Parathyroid adenoma (tissue), 2 donors: ENCODE data around the gene RNF220.

Source experiments
- H2AFZ ChIP-seq: fragments of 300-600 bp; sonication (generic); one replicate; pipeline ENCODE4 v1.7.0; 2017; ENCODE audit warnings: antibody characterized with exemption, mild to moderate bottlenecking
- H3K27ac ChIP-seq: fragments of 300-600 bp; sonication (generic); one replicate; pipeline ENCODE4 v1.7.0; 2017
- H3K27me3 ChIP-seq: fragments of 300-600 bp; sonication (generic); one replicate; pipeline ENCODE4 v1.7.0; 2017; ENCODE audit warnings: low read length; ENCODE audit not compliant: control insufficient read depth, insufficient read depth
- H3K36me3 ChIP-seq: fragments of 300-600 bp; sonication (generic); one replicate; pipeline ENCODE4 v1.7.0; 2017; ENCODE audit warnings: low read length; ENCODE audit not compliant: control insufficient read depth, insufficient read depth
- H3K4me1 ChIP-seq: fragments of 300-600 bp; sonication (generic); one replicate; pipeline ENCODE4 v1.7.0; 2017; ENCODE audit warnings: control low read depth
- H3K4me2 ChIP-seq: fragments of 300-600 bp; sonication (generic); one replicate; pipeline ENCODE4 v1.7.0; 2017; ENCODE audit warnings: low read length
- H3K4me3 ChIP-seq: fragments of 300-600 bp; sonication (generic); one replicate; pipeline ENCODE4 v1.7.0; 2017; ENCODE audit warnings: low read depth, low read length
- H3K79me2 ChIP-seq: fragments of 300-600 bp; sonication (generic); one replicate; pipeline ENCODE4 v1.7.0; 2017; ENCODE audit warnings: control low read depth
- H3K9ac ChIP-seq: fragments of 300-600 bp; sonication (generic); one replicate; pipeline ENCODE4 v1.7.0; 2017; ENCODE audit warnings: mild to moderate bottlenecking
- H3K9me3 ChIP-seq: fragments of 300-600 bp; sonication (generic); one replicate; pipeline ENCODE4 v1.7.0; 2017; ENCODE audit warnings: low read length; ENCODE audit not compliant: control insufficient read depth
- CTCF ChIP-seq: fragments of 300-600 bp; sonication (generic); IDR thresholded peaks from one replicate; pipeline ENCODE4 v1.7.0; 2017; ENCODE audit warnings: antibody characterized with exemption, mild to moderate bottlenecking
- donor health status: primary hyperparathyroidism.

RNF220 gene

DNA sequence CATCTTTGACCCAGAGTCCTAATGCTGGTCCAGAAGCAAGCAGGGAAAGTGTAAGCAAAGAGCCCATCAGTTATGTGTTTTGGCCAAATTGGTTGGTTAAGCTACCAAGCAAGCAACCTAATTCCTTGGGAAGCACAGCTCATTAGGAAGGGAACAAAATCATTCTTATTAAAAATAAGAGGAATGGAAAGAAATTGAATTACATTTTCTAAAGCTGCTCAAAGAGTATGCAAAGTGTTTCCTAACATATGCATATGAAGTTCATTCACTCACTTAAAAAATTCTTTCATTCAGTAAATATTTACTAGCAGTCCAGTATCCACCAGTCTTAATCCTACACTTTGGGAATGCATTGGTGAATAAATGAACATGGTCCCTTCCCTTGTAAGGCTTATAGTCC lies 71.8 kb downstream of the RNF220 start:
- no peak overlapping the region for H3K4me2 ChIP-seq
- no peak overlapping the region for H3K4me3 ChIP-seq
- H2AFZ ChIP-seq: no peak overlapping the region
- no peak overlapping the region for H3K27ac ChIP-seq
- no peak for TF ChIP-seq CTCF
- no peak overlapping the region for H3K9ac ChIP-seq
- no peaks in the 10 kb centered on the region for H3K36me3 ChIP-seq
- no peaks in the 10 kb centered on the region for H3K27me3 ChIP-seq
- no peaks in the 10 kb centered on the region for H3K9me3 ChIP-seq
- H3K4me1 ChIP-seq: no peaks in the 10 kb centered on the region
- H3K79me2 ChIP-seq: no peaks in the 10 kb centered on the region

GRCh38 chr1:44481701-44482100 lies 76.6 kb downstream of the RNF220 start:
- H2AFZ ChIP-seq: no peak overlapping the region
- no peaks in the 10 kb centered on the region for H3K4me1 ChIP-seq
- no peak overlapping the region for H3K9ac ChIP-seq
- no peaks in the 10 kb centered on the region for H3K79me2 ChIP-seq
- H3K36me3 ChIP-seq: no peaks in the 10 kb centered on the region
- no peak for TF ChIP-seq CTCF
- no peak overlapping the region for H3K27ac ChIP-seq
- H3K27me3 ChIP-seq: no peaks in the 10 kb centered on the region
- no peaks in the 10 kb centered on the region for H3K9me3 ChIP-seq
- H3K4me3 ChIP-seq: no peak overlapping the region
- H3K4me2 ChIP-seq: no peak overlapping the region

DNA sequence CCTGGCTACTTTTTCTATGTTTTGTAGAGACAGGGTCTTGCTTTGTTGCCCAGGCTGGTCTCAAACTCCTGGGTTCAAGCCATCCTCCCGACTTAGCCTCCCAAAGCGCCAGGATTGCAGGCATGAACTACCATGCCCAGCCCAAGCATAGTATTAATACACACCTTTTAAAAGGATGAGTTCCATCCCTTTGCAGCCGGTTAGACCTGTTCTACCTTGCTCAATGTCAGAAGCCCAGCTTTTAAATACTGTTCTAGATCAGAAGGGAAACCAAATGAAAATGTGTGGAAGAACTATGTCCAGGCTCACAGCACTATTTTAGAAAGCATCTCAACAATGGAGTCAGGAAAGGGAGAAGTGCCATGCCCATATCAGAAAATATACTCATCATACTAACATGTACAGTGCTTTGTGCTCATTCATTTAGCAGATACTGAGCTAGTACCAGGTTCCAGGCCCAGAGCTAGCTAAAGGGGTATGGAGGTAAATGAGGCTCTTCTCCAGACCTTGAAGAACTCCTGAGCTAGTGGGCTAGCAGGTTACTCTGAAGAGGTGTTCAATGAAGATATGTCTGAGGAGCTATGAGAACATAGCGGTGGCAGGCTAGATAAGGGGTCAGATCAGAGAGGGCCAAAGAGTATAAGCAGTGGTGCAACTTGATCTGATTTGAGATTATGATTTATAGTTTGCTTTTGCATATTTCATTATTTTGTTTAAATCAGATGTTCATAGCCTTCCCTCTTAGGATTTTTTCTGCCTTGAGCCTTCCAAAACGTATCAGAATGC lies 78.2 kb downstream of the RNF220 start:
- Histone ChIP-seq H3K4me3 (no peak overlapping the region), H3K4me1 (no peaks in the 10 kb centered on the region), H3K9ac (no peak overlapping the region), H3K9me3 (no peaks in the 10 kb centered on the region), H3K79me2 (no peaks in the 10 kb centered on the region), H3K36me3 (no peaks in the 10 kb centered on the region), H3K4me2 (no peak overlapping the region), H3K27ac (no peak overlapping the region), H3K27me3 (no peaks in the 10 kb centered on the region), H2AFZ (no peak overlapping the region)
- no peak for TF ChIP-seq CTCF

- Histone ChIP-seq H3K79me2 (no peaks in the 10 kb centered on the region), H3K36me3 (no peaks in the 10 kb centered on the region), H3K9ac (no peak overlapping the region), H3K9me3 (no peaks in the 10 kb centered on the region), H3K27ac (no peak overlapping the region), H3K27me3 (no peaks in the 10 kb centered on the region), H3K4me2 (no peak overlapping the region), H3K4me3 (no peak overlapping the region), H2AFZ (no peak overlapping the region), H3K4me1 (no peaks in the 10 kb centered on the region)
- TF ChIP-seq CTCF: no peak
Observed at GRCh38 chr1:44484155-44484688, 79.2 kb downstream of the RNF220 start.
